Fibroblast of skin of abdomen (primary cell): ENCODE measurements around the gene PTCHD4. TPM values are rescaled to one million over a fixed set of nuclear protein-coding genes. Genes with fewer than 3 reads are reported as not detected.
"Not testable (repeated sequence)": the region's sequence is repeated elsewhere in the genome, so short reads cannot be mapped to it uniquely, and the experiment has no call there.

Experiments
- DNase-seq: peaks from one replicate; pipeline ENCODE4 v3.0.0-alpha.2; 2013
- polyA plus RNA-seq, 2 experiments: library from polyadenylated mRNA; unstranded; fragments of 120-200 nt; gene quantifications; one replicate each; pipeline ENCODE4 v1.2.1, GENCODE V29; 2013; ENCODE audit not compliant: insufficient read length in 2 of 2

The PTCHD4 gene
- polyA plus RNA-seq (2013, experiment 1 of 2; ENCODE audit: insufficient read length): 0.59 TPM
- 0.66 TPM for polyA plus RNA-seq (2013, experiment 2 of 2; ENCODE audit: insufficient read length)

- peak; percentile 40 for DNase-seq
Measured at GRCh38 chr6:48111143-48111506, at the start of gene PTCHD4. Gene PTCHD4, minus strand, starts transcription at chr6:48111197. Its CDS starts 42,240 bp downstream, at chr6:48068957.

- DNase-seq: peak; percentile 61
Measured at GRCh38 chr6:48151142-48151541, 40.1 kb upstream of the PTCHD4 start.

GRCh38 chr6:48150701-48151100, 39.7 kb upstream of the PTCHD4 start:
- DNase-seq: no peak

- no peak for DNase-seq
Measured at GRCh38 chr6:48147051-48147450, 36.1 kb upstream of the PTCHD4 start.

- DNase-seq: no peak
Measured at GRCh38 chr6:48144021-48144420, 33.0 kb upstream of the PTCHD4 start.

GRCh38 chr6:48141975-48142374, 31.0 kb upstream of the PTCHD4 start:
- DNase-seq: no peak

- DNase-seq: no peak
Measured at GRCh38 chr6:48139818-48140614, 29.0 kb upstream of the PTCHD4 start.

GRCh38 chr6:48136856-48137255, 25.9 kb upstream of the PTCHD4 start:
- peak; percentile 9 for DNase-seq

GRCh38 chr6:48135323-48136084, 24.5 kb upstream of the PTCHD4 start:
- peak; percentile 55 for DNase-seq

GRCh38 chr6:48134246-48134645, 23.2 kb upstream of the PTCHD4 start:
- DNase-seq: no peak

GRCh38 chr6:48123601-48124000, 12.6 kb upstream of the PTCHD4 start:
- DNase-seq: no peak

- DNase-seq: not testable (repeated sequence)
Measured at GRCh38 chr6:48121983-48122749, 11.2 kb upstream of the PTCHD4 start.

GRCh38 chr6:48116699-48117645, 6.0 kb upstream of the PTCHD4 start:
- DNase-seq: no peak

- no peak for DNase-seq
Measured at GRCh38 chr6:48113130-48113529, 2.1 kb upstream of the PTCHD4 start.

- DNase-seq: no peak
Measured at GRCh38 chr6:48111575-48111974, 578 bp upstream of the PTCHD4 start.

- DNase-seq: no peak
Measured at GRCh38 chr6:48110436-48111142, 408 bp downstream of the PTCHD4 start.

- DNase-seq: no peak
Measured at GRCh38 chr6:48109944-48110343, 1.1 kb downstream of the PTCHD4 start.

- not testable (repeated sequence) for DNase-seq
Measured at GRCh38 chr6:48102476-48103195, 8.4 kb downstream of the PTCHD4 start.

- no peak for DNase-seq
Measured at GRCh38 chr6:48101290-48101689, 9.7 kb downstream of the PTCHD4 start.

GRCh38 chr6:48100588-48100895, 10.5 kb downstream of the PTCHD4 start:
- DNase-seq: no peak
